NCI-H2107 treated with DMSO at 0.1 percent for 48 hours (cell line): ENCODE results near the gene RAB6B.

Experiments
- DNase-seq: peaks from one replicate; lab custom pipeline; 2025; ENCODE audit not compliant: unreplicated experiment; lab: John Stamatoyannopoulos, UW

Gene RAB6B

DNA sequence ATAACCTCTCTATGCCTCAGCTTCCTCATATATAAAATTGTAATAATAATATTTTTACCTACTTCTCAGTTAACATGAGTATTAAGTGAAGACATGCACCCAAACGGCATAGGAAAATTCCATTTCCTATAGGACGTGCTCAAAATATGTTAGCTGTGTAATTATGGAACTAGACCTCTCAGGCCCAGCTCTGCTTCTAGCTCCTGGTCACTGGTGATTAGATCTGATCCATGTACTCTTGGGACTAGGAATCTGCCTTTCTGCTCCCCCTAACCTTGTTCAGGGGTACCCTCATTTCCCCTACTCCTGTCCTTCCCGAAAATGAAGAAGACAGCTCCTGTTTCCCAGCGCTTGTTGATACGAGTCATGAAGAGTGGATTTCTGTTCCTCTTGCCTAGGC, 119.8 kb downstream of the RAB6B start:
- DNase-seq: no peak

DNA sequence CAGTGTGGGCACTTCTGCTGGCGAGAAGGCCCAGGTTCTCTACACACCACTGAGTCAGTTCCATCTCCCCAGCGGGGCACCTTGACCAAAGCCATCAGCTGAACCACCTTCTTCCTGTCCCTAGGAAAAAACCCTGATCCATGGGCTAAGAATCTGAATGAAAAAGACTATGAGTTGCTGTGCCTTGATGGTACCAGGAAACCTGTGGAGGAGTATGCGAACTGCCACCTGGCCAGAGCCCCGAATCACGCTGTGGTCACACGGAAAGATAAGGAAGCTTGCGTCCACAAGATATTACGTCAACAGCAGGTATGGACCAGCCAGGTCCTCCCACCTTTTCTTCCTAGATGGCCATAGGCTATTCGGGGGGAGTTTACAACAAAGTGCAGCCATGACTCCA, 120.4 kb downstream of the RAB6B start:
- DNase-seq: no peak
